Endothelial cell of umbilical vein (primary cell): ENCODE results near the gene AQP12A. TPM values are rescaled to one million over a fixed set of nuclear protein-coding genes. Genes with fewer than 3 reads are reported as not detected.

Experiments used
- BruUV-seq: library from RNA; stranded (reverse); fragments of 400-500 nt; replicated peaks from 2 replicates; lab custom pipeline; 2021; lab: Mats Ljungman, UMichigan
- CTCF ChIA-PET: fragments of 300-600, 350-600 bp; sonication (Branson Sonifier 250); formaldehyde crosslinking; loops from one replicate; lab custom pipeline; 2021; ENCODE audit warnings: antibody characterized with exemption, inconsistent platforms; lab: Charles Lee
- POLR2A ChIA-PET: fragments of 300-600, 350-600 bp; sonication (Branson Sonifier 250); formaldehyde crosslinking; loops from one replicate; lab custom pipeline; 2021; ENCODE audit warnings: antibody characterized with exemption, inconsistent platforms; lab: Charles Lee
- DNase-seq: peaks from one replicate; pipeline ENCODE4 v3.0.0-alpha.2; 2011; ENCODE audit warnings: low read depth, low spot score
- FAIRE-seq: peaks from 2 replicates; lab custom pipeline; 2011; peaks lifted over from hg19 to GRCh38; lab: Jason Lieb, UNC
- H2AFZ ChIP-seq: 2 replicates; pipeline ENCODE4 v1.6.0; 2012; ENCODE audit warnings: low read depth, low read length, control low read depth, inconsistent platforms
- H3K27ac ChIP-seq: 2 replicates; pipeline ENCODE4 v1.5.1; 2011; ENCODE audit warnings: low read depth, mild to moderate bottlenecking, control low read depth, low read length, moderate library complexity; ENCODE audit not compliant: insufficient read depth
- H3K27me3 ChIP-seq, 2 experiments: 2 replicates each; pipeline versions ENCODE4 v1.6.0 to v1.6.1; 2011; ENCODE audit warnings: low read length in 2 of 2, mixed read lengths in 1 of 2; ENCODE audit not compliant: control insufficient read depth in 2 of 2, insufficient read depth in 2 of 2
- H3K36me3 ChIP-seq, 2 experiments: 2 replicates in 1 of 2; 3 replicates in 1 of 2; pipeline ENCODE4 v1.5.1; 2011; ENCODE audit warnings: low read length in 2 of 2, mild to moderate bottlenecking in 1 of 2, moderate library complexity in 1 of 2; ENCODE audit not compliant: control insufficient read depth in 2 of 2, insufficient read depth in 2 of 2; ENCODE audit errors: extremely low read depth in 1 of 2
- H3K4me1 ChIP-seq: 3 replicates; pipeline ENCODE4 v1.5.1; 2011; ENCODE audit warnings: mild to moderate bottlenecking, low read length; ENCODE audit not compliant: control insufficient read depth, insufficient read depth; ENCODE audit errors: extremely low read depth
- H3K4me2 ChIP-seq: 2 replicates; pipeline ENCODE4 v1.6.1; 2011; ENCODE audit warnings: low read length, control low read depth, mixed read lengths; ENCODE audit not compliant: insufficient read depth
- H3K4me3 ChIP-seq, 3 experiments: fragments of 200-600 bp in 1 of 3; sonication (generic), shearing (Covaris generic) in 1 of 3; replicated peaks in 1 of 3; 2 replicates each; pipeline ENCODE4 v1.5.1; 2011 to 2016; ENCODE audit warnings: control low read depth in 3 of 3, low read length in 3 of 3, mild to moderate bottlenecking in 2 of 3, inconsistent platforms in 1 of 3, low read depth in 1 of 3, moderate library complexity in 1 of 3; ENCODE audit not compliant: insufficient read depth in 1 of 3
- H3K79me2 ChIP-seq: 2 replicates; pipeline ENCODE4 v1.6.0; 2012; ENCODE audit warnings: low read length, inconsistent platforms; ENCODE audit not compliant: control insufficient read depth, insufficient read depth
- H3K9ac ChIP-seq: replicated peaks from 2 replicates; pipeline ENCODE3; 2011; ENCODE audit warnings: low read length, control low read depth; ENCODE audit not compliant: insufficient read depth; ENCODE audit errors: extremely low read depth
- H3K9me1 ChIP-seq: replicated peaks from 3 replicates; pipeline ENCODE4 v1.6.0; 2011; ENCODE audit warnings: mild to moderate bottlenecking, low read length; ENCODE audit not compliant: control insufficient read depth, insufficient read depth; ENCODE audit errors: extremely low read depth
- H3K9me3 ChIP-seq: replicated peaks from 2 replicates; pipeline ENCODE4 v1.5.1; 2012; ENCODE audit warnings: low read length, inconsistent platforms; ENCODE audit not compliant: control insufficient read depth, insufficient read depth
- H4K20me1 ChIP-seq: replicated peaks from 2 replicates; pipeline ENCODE3; 2011; ENCODE audit warnings: mild to moderate bottlenecking, low read length; ENCODE audit not compliant: control insufficient read depth, insufficient read depth; ENCODE audit errors: extremely low read depth
- CTCF ChIP-seq, 2 donors: IDR thresholded peaks; 1 replicate in 1 of 2; 2 replicates in 1 of 2; pipeline ENCODE4 v1.5.1; 2011; ENCODE audit warnings: low read length in 2 of 2, mild to moderate bottlenecking in 2 of 2, moderate library complexity in 2 of 2, control low read depth in 1 of 2, inconsistent platforms in 1 of 2, low read depth in 1 of 2; ENCODE audit not compliant: insufficient read depth in 1 of 2; ENCODE audit errors: extremely low read depth in 1 of 2
- EZH2 ChIP-seq: IDR thresholded peaks from 2 replicates; pipeline ENCODE4 v1.6.1; 2012; ENCODE audit warnings: borderline replicate concordance, low read depth, mild to moderate bottlenecking, moderate library complexity, low read length, inconsistent platforms; ENCODE audit not compliant: severe bottlenecking
- FOS ChIP-seq: IDR thresholded peaks from 2 replicates; pipeline ENCODE4 v1.6.1; 2011; ENCODE audit warnings: mild to moderate bottlenecking, low read length, moderate library complexity, borderline replicate concordance; ENCODE audit not compliant: insufficient read depth
- POLR2A ChIP-seq: IDR thresholded peaks from 2 replicates; pipeline ENCODE4 v1.6.1; 2012; ENCODE audit warnings: low read depth, mild to moderate bottlenecking, control low read depth, low read length
- dilution Hi-C: fragments of 300-500 bp; cut with MboI; formaldehyde crosslinking; loops from one replicate; pipeline ENCODE4 v1.15.0; 2019; ENCODE audit warnings: low sequenced_read_pairs; ENCODE audit not compliant: extremely low pct_ligation_motif_present
- intact Hi-C: fragments of 100-400 bp; cut with micrococcal nuclease; formaldehyde crosslinking; loops from one replicate; pipeline ENCODE4 v1.10.0; 2022
- polyA plus RNA-seq, 4 experiments: library from polyadenylated mRNA; depleted of rRNA in 3 of 4; stranded (reverse) in 3 of 4; unstranded in 1 of 4; fragments of >200 nt; gene quantifications; 2 replicates each; pipeline versions ENCODE4 v1.2.1 to v1.2.3, GENCODE V29; 2011 to 2012; ENCODE audit warnings: missing spikeins in 1 of 4
- total RNA-seq: library from RNA; stranded (reverse); gene quantifications from 2 replicates; pipeline ENCODE4 v1.2.3, GENCODE V29; 2021

AQP12A gene
- total and polyA plus RNA-seq, 2 donors (not counting 3 experiments of a cell fraction or from before 2014, with no cell fraction given) = not detected

GRCh38 chr2:240651185-240651584 lies 40.5 kb upstream of the AQP12A start:
- Histone ChIP-seq H3K36me3 (no peaks in the 10 kb centered on the region), H3K27me3 (peaks cover 0 to 4% of the 10 kb centered on the region in 2 experiments), H3K27ac (no peak overlapping the region), H3K4me1 (no peaks in the 10 kb centered on the region), H3K4me2 (no peak overlapping the region), H3K79me2 (no peaks in the 10 kb centered on the region), H3K9me1 (no peaks in the 10 kb centered on the region), H4K20me1 (no peaks in the 10 kb centered on the region), H3K9ac (no peak overlapping the region), H3K4me3 (no peak overlapping the region), H2AFZ (no peak overlapping the region), H3K9me3 (no peaks in the 10 kb centered on the region)
- TF ChIP-seq CTCF (IDR thresholded peaks at IDR 0.05; ENCODE audit: extremely low read depth in 1 of 2, insufficient read depth in 1 of 2, low read depth in 1 of 2, low read length in 2 of 2) = no peak
- no peak for TF ChIP-seq FOS
- no peak for TF ChIP-seq POLR2A
- TF ChIP-seq EZH2 = no peak
- CTCF ChIA-PET = no interaction called here
- POLR2A ChIA-PET = no interaction called here
- DNase-seq = no peak
- no TSS peak for BruUV-seq
- FAIRE-seq = no peak
- dilution Hi-C loops = no loop called here
- intact Hi-C loops = no loop called here
